GM19025 (cell line): ENCODE data around the gene FCN3.
A peak's percentile ranks its signal among the peaks of the same experiment; 100 is the strongest.
"Not testable (repeated sequence)": the region's sequence is repeated elsewhere in the genome, so short reads cannot be mapped to it uniquely, and the experiment has no call there.

Source experiments
- ATAC-seq: cut with Tn5 transposase; IDR thresholded peaks from one replicate; pipeline ENCODE4 v1.9.1; 2021; ENCODE audit warnings: mild to moderate bottlenecking, low read depth, moderate library complexity; ENCODE audit not compliant: unreplicated experiment

Gene FCN3

GRCh38 chr1:27400082-27400962 lies 25.7 kb upstream of the FCN3 start:
- ATAC-seq = no peak

- no peak for ATAC-seq
Measured at GRCh38 chr1:27399251-27400025, 24.8 kb upstream of the FCN3 start.

- no peak for ATAC-seq
Measured at GRCh38 chr1:27398405-27399149, 24.0 kb upstream of the FCN3 start.

GRCh38 chr1:27397749-27398148 lies 23.1 kb upstream of the FCN3 start:
- ATAC-seq = no peak

GRCh38 chr1:27397110-27397509 lies 22.5 kb upstream of the FCN3 start:
- ATAC-seq = no peak

- ATAC-seq = no peak
Measured at GRCh38 chr1:27395441-27396195, 21.0 kb upstream of the FCN3 start.

- no peak for ATAC-seq
Measured at GRCh38 chr1:27394925-27395324, 20.3 kb upstream of the FCN3 start.

GRCh38 chr1:27394282-27394658 lies 19.6 kb upstream of the FCN3 start:
- no peak for ATAC-seq

GRCh38 chr1:27393641-27394281 lies 19.1 kb upstream of the FCN3 start:
- ATAC-seq = no peak

GRCh38 chr1:27392778-27393635 lies 18.4 kb upstream of the FCN3 start:
- no peak for ATAC-seq

- ATAC-seq = peak; percentile 74
Measured at GRCh38 chr1:27392096-27392777, 17.6 kb upstream of the FCN3 start, which contains the start of gene GPR3. TSS of gene GPR3 (plus strand) at chr1:27392622. CDS start at chr1:27393799, 1,177 bp downstream.

GRCh38 chr1:27391511-27392095 lies 17.0 kb upstream of the FCN3 start:
- ATAC-seq = no peak

GRCh38 chr1:27388337-27389005 lies 13.8 kb upstream of the FCN3 start:
- ATAC-seq = no peak

GRCh38 chr1:27384797-27385196 lies 10.2 kb upstream of the FCN3 start:
- not testable (repeated sequence) for ATAC-seq

GRCh38 chr1:27383661-27384060 lies 9.0 kb upstream of the FCN3 start:
- no peak for ATAC-seq

- no peak for ATAC-seq
Measured at GRCh38 chr1:27383039-27383605, 8.5 kb upstream of the FCN3 start, which contains the start of gene CD164L2. TSS of gene CD164L2 (minus strand) at chr1:27383333. CDS start at chr1:27383239, 94 bp downstream.
